AG04449 (cell line): ENCODE data around the gene RSBN1.

Experiments
- CTCF ChIA-PET: fragments of 350-600 bp; formaldehyde crosslinking; extraction: SDS; loops from one replicate; lab custom pipeline; 2021; ENCODE audit warnings: antibody characterized with exemption; lab: Yijun Ruan, JAX
- POLR2A ChIA-PET: fragments of 400-600, 350-600 bp; formaldehyde crosslinking; extraction: SDS; loops from one replicate; lab custom pipeline; 2020; ENCODE audit warnings: antibody characterized with exemption, inconsistent platforms; lab: Yijun Ruan, JAX
- DNase-seq: peaks from one replicate; pipeline ENCODE4 v3.0.0-alpha.2; 2010; ENCODE audit warnings: low read depth, low spot score
- H3K4me3 ChIP-seq: 2 replicates; pipeline ENCODE4 v1.5.1; 2011; ENCODE audit warnings: low read depth, mild to moderate bottlenecking, control low read depth, low read length
- TF ChIP-seq, protein P1 (sequence below): IDR thresholded peaks from one replicate; pipeline ENCODE4 v1.5.1; 2011; ENCODE audit warnings: mild to moderate bottlenecking, moderate library complexity, low read length, control low read depth, inconsistent platforms; ENCODE audit not compliant: insufficient read depth; ENCODE audit errors: missing control alignments

RSBN1 gene

GRCh38 chr1:113780374-113781146, 31.7 kb downstream of the RSBN1 start:
- ChIA-PET CTCF (no interaction called here), POLR2A (interaction anchor here (1.1 kb wide), 1 partner anchor 32 kb away, joined by 3 read pairs; the partner anchor contains the start of gene RSBN1)
- TF ChIP-seq, protein P1, sequence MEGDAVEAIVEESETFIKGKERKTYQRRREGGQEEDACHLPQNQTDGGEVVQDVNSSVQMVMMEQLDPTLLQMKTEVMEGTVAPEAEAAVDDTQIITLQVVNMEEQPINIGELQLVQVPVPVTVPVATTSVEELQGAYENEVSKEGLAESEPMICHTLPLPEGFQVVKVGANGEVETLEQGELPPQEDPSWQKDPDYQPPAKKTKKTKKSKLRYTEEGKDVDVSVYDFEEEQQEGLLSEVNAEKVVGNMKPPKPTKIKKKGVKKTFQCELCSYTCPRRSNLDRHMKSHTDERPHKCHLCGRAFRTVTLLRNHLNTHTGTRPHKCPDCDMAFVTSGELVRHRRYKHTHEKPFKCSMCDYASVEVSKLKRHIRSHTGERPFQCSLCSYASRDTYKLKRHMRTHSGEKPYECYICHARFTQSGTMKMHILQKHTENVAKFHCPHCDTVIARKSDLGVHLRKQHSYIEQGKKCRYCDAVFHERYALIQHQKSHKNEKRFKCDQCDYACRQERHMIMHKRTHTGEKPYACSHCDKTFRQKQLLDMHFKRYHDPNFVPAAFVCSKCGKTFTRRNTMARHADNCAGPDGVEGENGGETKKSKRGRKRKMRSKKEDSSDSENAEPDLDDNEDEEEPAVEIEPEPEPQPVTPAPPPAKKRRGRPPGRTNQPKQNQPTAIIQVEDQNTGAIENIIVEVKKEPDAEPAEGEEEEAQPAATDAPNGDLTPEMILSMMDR: no peak

DNA sequence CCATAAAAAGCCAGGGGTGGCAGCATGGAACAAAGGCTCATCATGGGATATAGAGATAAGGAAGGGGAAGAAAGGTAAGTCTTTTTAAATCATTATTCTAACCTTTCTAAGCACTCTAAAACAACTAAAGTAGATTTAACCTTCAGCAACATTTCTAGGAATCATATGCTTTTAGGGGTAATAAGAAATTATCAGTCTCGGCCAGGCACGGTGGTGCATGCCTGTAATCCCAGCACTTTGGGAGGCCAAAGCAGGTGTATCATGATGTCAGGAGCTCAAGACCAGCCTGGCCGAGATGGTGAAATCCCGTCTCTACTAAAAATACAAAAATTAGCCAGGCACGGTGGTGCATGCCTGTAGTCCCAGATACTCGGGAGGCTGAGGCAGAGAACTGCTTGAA, 32.7 kb downstream of the RSBN1 start:
- POLR2A ChIA-PET: no interaction called here
- no peak overlapping the region for H3K4me3 ChIP-seq
- CTCF ChIA-PET: no interaction called here
- no peak for DNase-seq
- TF ChIP-seq, protein P1: no peak

More at GRCh38 chr1:113780374-113781146, 31.7 kb downstream of the RSBN1 start:
- DNase-seq: no peak
- no peak overlapping the region for H3K4me3 ChIP-seq

DNA sequence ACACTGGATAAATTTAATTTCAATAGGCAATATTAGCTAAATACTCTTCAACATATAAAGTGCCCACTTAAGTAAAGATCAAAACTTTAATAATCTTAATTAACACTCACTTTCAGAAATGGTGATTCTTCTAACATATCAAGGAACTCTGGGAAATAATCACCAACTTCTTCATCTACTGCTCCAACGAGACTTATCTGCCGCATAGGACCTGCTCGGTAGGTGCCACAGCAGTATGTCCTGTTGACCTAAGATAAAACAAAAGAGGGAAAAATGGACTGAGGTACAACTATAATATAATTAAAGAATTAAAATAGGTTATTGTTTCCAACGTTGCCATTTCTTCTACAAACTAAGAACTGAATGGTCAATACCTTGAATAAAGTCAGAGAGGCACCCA, 34.7 kb downstream of the RSBN1 start:
- no peak overlapping the region for H3K4me3 ChIP-seq
- ChIA-PET POLR2A (no interaction called here), CTCF (no interaction called here)
- DNase-seq: no peak
- TF ChIP-seq, protein P1: no peak

DNA sequence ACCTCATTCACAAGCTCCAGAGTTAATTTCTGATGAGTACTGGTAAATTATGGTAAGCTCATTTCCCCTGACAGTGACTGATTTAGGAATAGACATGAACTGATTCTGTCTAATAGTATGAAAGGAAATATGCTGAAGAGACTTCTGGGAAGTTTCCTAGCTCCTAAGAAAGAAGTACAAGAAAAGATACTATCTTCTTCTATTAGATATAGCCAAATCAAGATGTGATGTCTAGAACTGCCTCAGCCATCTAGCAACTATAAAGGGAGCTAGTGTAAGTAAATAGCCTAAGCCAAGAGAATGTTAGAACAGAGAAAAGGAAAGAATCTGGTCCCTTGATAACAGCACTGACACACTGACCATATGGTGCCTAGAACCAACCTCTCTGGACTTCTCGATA, 42.2 kb downstream of the RSBN1 start:
- CTCF ChIA-PET: no interaction called here
- TF ChIP-seq, protein P1: no peak
- no peak for DNase-seq
- POLR2A ChIA-PET: no interaction called here
- no peak overlapping the region for H3K4me3 ChIP-seq

GRCh38 chr1:113769601-113769970, 42.7 kb downstream of the RSBN1 start:
- DNase-seq: no peak
- TF ChIP-seq, protein P1: no peak
- CTCF ChIA-PET: no interaction called here
- H3K4me3 ChIP-seq: no peak overlapping the region
- POLR2A ChIA-PET: no interaction called here

DNA sequence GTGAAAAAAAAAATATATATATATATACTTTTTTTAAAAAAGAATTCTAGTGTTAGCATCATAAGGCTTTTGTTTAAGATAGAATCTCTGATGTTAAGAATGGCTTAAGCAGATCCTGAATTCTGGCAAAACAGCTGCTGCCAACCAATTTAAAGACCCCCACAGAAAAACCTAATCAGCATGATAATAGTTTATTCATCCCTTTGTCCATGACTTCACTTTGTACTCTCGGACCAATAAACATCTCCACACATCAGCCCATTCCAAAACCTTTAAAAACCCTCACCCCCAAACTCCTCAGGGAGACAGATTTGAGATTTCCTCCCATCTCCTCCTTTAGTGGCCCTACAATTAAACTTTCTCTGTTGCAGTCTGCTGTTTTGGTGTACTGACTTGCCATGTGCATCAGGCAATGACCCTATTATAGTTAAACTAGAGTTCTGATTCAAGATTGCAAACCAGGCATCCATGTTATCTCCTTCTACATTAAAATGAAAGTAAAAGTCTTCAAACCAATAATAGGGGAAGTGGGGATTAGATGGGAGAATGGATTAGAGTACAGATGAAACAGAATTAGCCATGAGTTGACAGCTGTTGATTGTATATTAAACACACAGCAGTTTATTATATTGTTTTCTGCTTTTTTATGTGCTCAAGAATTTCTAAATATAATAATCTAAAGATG, 43.2 kb downstream of the RSBN1 start:
- TF ChIP-seq, protein P1: no peak
- H3K4me3 ChIP-seq: no peak overlapping the region

More for the DNA sequence above, 43.2 kb downstream of the RSBN1 start:
- POLR2A ChIA-PET: no interaction called here
- no peak for DNase-seq
- CTCF ChIA-PET: no interaction called here
